ENCODE results near the gene TPRN.

TPRN gene

GRCh38 chr9:137173796-137174664, 26.5 kb downstream of the TPRN start:
- DNase-seq (ENCODE audit: low read depth in 1 of 2, low spot score in 1 of 2), result no peak

GRCh38 chr9:137172901-137173795, 27.4 kb downstream of the TPRN start:
- DNase-seq (ENCODE audit: low read depth in 1 of 2, low spot score in 1 of 2), result no peak

- no peak for DNase-seq (ENCODE audit: low read depth in 1 of 2, low spot score in 1 of 2)
Observed at GRCh38 chr9:137171149-137171900, 29.2 kb downstream of the TPRN start.

- no peak for DNase-seq (ENCODE audit: low read depth in 1 of 2, low spot score in 1 of 2)
Observed at GRCh38 chr9:137170486-137171148, 29.9 kb downstream of the TPRN start.

- no peak for DNase-seq (ENCODE audit: low read depth in 1 of 2, low spot score in 1 of 2)
Observed at GRCh38 chr9:137169896-137170358, 30.6 kb downstream of the TPRN start, which contains the start of gene LRRC26. LRRC26 (minus strand) TSS chr9:137170051; CDS start chr9:137169943, 108 bp downstream.

- DNase-seq (ENCODE audit: low read depth in 1 of 2, low spot score in 1 of 2), result no peak
Observed at GRCh38 chr9:137168904-137169856, 31.4 kb downstream of the TPRN start.

GRCh38 chr9:137168573-137168903, 32.0 kb downstream of the TPRN start:
- DNase-seq (ENCODE audit: low read depth in 1 of 2, low spot score in 1 of 2), result no peak

- no peak for DNase-seq (ENCODE audit: low read depth in 1 of 2, low spot score in 1 of 2)
Observed at GRCh38 chr9:137167747-137168572, 32.6 kb downstream of the TPRN start.

GRCh38 chr9:137167277-137167746, 33.2 kb downstream of the TPRN start:
- DNase-seq (ENCODE audit: low read depth in 1 of 2, low spot score in 1 of 2), result no peak

GRCh38 chr9:137166380-137167229, 33.9 kb downstream of the TPRN start:
- no peak for DNase-seq (ENCODE audit: low read depth in 1 of 2, low spot score in 1 of 2)

- DNase-seq (ENCODE audit: low read depth in 1 of 2, low spot score in 1 of 2), result no peak
Observed at GRCh38 chr9:137165250-137165836, 35.2 kb downstream of the TPRN start.

- no peak for DNase-seq (ENCODE audit: low read depth in 1 of 2, low spot score in 1 of 2)
Observed at GRCh38 chr9:137164370-137165249, 35.9 kb downstream of the TPRN start.

- DNase-seq (ENCODE audit: low read depth in 1 of 2, low spot score in 1 of 2), result no peak
Observed at GRCh38 chr9:137163805-137164204, 36.7 kb downstream of the TPRN start.

GRCh38 chr9:137163365-137163715, 37.2 kb downstream of the TPRN start:
- no peak for DNase-seq (ENCODE audit: low read depth in 1 of 2, low spot score in 1 of 2)

GRCh38 chr9:137162505-137163364, 37.8 kb downstream of the TPRN start:
- no peak for DNase-seq (ENCODE audit: low read depth in 1 of 2, low spot score in 1 of 2)
